Pons (tissue), 1 donor: Measurements from ENCODE around the gene MTPN.

ENCODE experiments used
- DNase-seq: peaks from one replicate; pipeline ENCODE4 v3.0.0-alpha.2; 2016; ENCODE audit warnings: low spot score

The MTPN gene

DNA sequence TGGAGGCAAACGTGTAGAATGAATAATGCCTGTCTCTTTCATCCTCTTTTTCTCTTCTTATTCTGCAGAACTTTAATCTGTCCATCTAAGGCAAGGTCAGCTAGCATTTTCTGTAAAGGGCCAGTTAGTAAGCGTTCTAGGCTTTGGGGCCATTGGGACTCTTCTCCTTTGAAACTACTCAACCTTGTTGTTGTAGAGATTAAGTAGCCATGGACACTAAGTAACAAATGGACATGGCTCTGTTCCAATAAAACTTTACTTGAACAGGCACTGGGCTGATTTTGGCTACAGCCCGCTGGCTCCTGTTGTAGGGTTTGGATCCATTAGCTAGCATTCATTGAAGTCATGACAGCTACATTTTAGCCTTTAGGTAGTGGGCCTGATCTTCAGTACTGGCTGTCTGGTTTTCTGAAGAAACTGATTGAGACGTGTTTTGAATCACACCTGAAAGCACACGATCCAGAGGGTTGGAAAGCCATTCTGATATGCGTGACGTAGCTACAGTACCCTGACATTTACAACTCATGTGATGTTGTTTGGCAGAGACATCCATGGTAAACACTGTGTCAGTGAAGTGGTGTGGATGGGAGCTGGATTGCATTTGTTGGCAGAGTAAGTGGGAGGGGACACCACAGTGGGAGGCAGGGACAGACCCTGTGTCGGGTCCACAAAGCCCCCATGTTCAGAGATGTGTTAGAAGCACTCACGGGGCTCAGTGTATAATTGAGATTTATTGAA is 92.5 kb downstream of the MTPN start:
- DNase-seq: no peak

DNA sequence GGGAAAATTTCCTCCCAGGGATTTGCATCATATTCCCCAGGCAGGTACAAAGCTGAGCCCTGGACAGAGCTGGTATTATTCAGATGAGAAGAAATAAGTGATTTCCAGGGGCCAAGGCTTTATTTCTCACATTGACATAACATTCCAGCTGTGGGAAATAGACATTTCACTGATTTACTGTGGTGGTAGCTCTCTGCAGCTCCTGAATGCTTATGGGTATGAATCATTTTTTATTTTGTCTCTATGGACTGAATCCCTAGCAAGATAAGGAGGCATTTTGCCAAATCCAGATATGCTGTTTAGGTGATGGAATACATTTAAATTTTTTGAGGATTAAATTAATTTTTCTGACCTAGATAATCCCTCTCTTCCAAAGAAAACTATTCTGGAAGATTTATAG is 97.9 kb downstream of the MTPN start:
- DNase-seq: no peak

- no peak for DNase-seq
These were observed 98.9 kb downstream of the MTPN start for GRCh38 chr7:135878284-135878683.

DNA sequence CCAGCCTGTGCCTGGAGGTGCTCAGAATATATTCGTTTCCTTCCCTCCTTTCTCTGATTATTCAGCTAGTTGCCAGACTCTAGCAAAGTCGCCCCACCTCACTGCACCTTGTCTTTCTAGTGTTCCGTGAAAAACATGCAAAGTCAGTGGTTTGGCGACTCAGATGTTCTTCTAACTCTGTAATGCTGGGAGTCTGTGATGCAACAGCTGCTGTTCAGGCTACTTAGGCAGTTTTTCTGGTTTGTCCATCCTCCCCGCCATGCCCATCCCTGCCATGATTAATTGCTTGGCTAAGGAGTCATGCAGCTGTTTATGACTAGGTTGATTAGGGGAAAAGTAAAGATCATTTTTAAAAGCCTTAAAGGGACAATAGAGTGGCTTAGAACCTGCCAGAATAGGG is 99.4 kb downstream of the MTPN start:
- DNase-seq: no peak
